ENCODE data around the gene ORM2.

GRCh38 chr9:114282507-114282906 lies 47.2 kb upstream of the ORM2 start:
- TF ChIP-seq POLR2A (IDR thresholded peaks at IDR 0.05): no peak
- no peak for TF ChIP-seq CTCF (IDR thresholded peaks at IDR 0.05)
- no peak for TF ChIP-seq POLR2AphosphoS5 (IDR thresholded peaks at IDR 0.05)

Measured in sigmoid colon (tissue), 4 donors.